HG03439 (cell line): ENCODE results near the gene IRF4.

Experiments used
- ATAC-seq: cut with Tn5 transposase; IDR thresholded peaks from one replicate; pipeline ENCODE4 v1.9.1; 2021; ENCODE audit warnings: mild to moderate bottlenecking, moderate library complexity; ENCODE audit not compliant: unreplicated experiment

IRF4 gene

GRCh38 chr6:436308-437036 lies 44.9 kb downstream of the IRF4 start:
- ATAC-seq, result no peak

- no peak for ATAC-seq
Measured at GRCh38 chr6:437037-437392, 45.5 kb downstream of the IRF4 start.

DNA sequence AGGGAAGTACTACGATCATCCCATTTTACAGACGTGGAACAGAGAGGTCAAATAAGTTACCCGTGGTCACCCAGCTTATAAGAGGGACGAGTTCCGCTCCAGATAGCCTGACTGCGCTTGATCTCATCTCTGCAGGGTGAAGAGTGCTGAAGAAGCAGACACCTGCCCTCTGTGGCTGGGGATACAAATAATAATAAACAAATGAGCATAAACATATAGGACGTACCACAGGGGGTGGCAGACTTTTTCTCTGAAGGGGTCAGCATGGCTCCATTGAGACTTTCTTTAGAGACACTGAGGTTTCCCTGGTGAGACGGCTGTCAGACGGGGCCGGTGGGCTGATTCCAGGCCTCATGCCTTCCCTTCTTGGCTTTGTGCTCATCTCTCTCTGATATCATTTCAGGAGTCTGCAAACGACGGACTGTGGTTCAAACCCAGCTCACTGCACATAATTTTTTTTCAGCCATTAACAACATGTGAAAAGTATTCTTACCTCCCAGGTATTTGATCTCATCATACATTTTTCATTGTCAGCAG lies 47.1 kb downstream of the IRF4 start:
- ATAC-seq, result no peak

DNA sequence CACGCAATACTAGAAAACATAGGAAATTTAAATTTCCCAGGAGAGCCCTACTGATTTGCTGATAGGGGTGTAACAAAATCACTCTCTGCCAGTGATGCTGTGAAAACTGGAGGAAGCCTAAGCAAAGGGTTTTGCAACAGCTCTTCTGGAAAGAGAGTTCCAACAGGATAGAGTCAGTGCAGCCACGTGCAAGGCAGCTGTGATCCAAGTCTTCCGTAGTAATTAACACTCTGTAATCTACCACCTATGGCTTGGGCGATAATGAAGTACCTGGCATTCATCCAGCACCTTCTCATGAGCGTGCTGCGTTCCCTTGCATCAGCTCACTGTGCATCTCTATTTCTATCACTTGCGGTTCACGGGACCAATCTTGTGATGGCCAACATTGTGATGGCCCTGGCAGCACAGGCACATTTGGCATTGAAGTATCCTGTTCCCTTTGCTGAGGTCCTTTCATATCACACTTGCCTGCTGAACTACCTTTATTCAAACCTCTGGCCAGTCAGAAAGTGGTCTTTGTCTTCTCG lies 48.2 kb downstream of the IRF4 start:
- no peak for ATAC-seq

DNA sequence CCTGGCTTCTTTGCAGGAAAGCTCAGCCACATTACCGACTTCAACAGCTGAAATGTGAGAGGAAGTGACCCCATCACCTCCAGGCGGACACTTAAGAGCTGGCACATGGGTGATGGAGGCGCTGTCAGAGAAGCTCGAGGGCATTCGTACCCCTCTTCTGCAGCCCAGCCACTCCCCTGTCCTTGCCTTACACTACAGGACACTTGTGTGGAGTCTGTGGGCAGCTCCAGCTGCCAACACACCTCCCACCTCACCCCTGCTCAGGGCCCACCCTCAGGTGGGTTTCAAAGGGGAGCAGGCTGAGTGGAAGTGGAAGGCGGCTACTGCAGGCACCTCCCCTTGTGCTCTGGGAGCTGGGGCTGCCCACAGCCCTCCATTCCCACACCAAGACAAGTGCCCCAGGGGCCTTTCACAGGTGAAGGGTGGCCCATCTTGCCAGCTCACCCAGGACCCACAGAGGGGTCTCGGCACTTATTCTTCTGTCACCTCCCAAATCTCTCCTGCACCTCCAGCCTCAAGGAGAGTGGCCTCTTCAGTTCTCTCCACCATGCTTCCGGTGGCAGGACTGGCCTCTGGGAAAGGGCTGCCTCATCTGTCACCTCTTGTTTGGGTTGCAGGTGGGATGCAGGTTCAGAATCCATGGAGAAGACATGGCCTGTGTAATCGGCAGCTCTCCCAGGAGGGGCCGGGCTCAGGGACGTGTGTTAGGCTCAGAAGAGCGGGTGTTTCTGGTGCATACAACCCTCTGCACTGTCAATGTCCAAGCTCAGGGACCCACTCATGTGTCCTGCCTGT lies 49.8 kb downstream of the IRF4 start:
- ATAC-seq, result no peak

GRCh38 chr6:443621-444159 lies 52.1 kb downstream of the IRF4 start:
- no peak for ATAC-seq

- ATAC-seq, result no peak
Measured at GRCh38 chr6:444653-445275, 53.2 kb downstream of the IRF4 start.

GRCh38 chr6:445571-446417 lies 54.2 kb downstream of the IRF4 start:
- ATAC-seq, result no peak

DNA sequence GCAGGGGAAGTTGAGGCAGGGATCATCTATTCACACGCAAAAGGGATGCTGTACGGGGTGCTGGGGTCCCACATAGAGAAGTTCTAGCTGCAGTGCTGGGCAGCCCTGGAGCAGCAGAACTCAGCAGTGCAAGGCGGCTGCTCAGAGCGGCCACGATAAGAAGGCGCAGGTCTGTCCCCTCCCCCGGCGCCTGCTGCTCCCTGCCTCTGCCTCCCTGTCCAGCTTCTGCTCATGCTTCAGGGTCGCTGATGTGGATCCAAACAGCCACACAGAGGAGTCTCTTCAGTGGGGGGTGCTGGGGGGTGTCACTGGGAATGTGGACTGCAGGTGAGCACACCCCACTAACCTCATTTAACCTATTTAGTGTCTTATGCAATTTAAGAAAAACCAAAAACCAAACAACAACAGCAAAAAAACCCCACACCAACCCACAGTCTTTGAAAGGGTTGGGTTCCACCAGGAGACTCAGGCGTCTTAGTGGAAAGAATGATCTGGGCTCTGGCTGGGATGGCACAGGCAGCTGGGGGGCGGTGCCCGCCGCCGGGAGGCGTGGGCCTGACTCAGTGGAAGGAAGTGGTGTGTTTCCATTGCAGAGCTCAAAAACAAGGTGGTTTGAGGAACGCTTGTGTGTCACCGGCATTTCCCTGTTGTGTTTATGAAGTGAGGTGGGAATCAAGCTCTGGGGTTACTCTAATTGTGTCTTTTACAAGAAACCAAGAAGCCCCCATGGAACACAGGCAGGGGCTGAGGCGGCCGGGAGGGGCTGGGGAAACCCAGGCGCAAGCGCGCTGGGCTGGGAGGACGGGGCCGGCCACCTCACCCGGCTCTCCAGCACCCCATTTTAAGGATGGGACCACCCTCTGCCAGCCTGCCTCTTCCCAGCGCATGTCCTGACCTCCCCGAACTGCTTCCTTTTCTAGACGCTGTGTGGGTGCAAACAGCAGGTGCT lies 55.1 kb downstream of the IRF4 start:
- ATAC-seq, result no peak

DNA sequence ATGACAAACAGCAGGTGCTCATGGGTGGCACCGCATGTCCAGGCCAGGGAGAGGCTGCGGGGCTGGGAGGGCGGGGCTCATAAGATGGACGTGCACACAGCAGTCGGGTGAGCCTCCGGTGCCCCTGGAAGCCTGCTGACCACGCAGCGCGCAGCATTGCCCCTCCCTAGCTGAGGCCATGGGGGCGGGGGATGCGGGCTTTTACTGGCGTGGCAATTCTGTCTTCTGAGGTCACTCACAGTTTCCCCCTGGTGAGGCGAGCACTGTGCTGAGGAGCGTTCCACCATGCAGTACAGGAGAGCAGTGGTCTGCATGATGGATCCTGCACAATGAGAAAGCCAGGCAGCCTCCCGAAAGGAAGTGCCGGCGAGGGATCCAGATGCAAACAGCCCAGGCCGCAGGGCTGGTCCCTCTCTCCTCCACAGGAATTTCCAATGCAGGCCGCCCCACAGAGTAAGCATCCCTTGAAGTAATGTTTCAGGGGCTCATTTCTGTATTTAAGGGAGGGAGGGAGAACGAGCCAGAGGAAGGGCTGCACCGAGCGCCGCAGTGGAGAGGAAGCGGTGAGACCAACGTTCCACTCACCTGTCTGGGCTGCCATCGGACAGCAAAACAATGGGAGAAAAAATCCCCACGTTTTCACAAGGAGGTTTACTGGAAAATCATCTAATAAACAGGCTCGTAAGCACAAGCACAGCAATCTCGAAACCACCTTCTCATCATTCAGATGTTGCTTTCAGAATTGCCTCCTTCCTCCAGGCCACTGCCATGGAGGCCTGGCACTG lies 56.0 kb downstream of the IRF4 start:
- no peak for ATAC-seq

- ATAC-seq, result no peak
Measured at GRCh38 chr6:448296-449056, 56.9 kb downstream of the IRF4 start.

DNA sequence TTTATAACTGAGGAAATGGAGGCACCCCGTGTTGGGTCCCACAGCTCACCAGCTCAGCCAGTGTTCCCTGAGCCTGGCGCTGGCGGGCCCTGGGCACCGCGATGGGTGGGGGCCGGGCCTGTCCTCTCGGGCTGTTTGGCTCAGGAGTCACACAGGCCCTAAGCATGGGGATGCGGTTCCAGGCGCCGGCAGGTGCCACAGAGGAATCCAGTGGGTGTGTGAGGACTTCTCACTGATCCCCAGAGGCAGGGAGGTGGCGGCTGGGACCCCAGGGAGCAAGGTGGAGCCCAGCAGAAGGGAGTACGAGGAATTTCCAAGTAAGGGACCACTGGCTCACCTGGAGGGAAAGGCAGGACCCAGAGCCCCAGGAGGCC lies 57.5 kb downstream of the IRF4 start:
- no peak for ATAC-seq

DNA sequence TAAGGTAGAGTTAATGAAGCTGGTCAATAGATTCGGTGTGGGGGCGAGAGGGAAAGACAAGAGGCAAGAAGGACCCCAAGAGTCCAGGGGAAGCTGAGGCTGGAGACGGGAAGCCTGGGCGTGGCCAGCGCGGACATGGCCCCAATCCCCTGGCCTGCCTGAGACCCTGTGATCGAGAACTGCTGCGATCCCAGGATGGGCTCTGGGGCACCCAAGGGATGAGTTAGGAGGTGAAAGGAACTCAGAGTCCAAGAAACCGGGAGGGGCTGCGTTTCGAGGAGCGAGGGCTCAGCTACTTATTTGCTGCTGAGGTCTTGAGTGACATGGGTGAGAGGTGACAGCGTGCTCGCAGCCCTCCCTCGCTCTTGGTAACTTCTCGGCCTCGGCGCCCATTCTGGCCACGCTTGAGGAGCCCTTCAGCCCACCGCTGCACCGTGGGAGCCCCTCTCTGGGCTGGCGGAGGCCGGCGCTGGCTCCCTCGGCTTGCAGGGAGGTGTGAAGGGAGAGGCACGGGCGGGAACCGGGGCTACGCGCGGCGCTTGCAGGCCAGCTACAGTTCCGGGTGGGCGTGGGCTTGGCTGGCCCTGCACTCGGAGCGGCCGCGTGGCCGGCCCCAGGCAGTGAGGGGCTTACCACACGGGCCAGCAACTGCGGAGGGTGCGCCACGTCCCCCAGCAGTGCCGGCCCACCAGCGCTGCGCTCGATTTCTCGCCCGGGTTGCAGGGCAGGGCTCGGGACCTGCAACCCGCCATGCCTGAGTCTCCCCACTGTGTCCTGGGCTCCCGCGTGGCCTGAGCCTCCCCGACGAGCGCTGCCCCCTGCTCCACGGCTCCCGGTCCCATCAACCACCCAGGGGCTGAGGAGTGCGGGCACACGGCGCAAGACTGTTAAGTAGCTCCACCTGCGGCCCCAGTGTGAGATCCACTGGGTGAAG lies 58.2 kb downstream of the IRF4 start:
- ATAC-seq, result no peak

GRCh38 chr6:451336-451735 lies 59.8 kb downstream of the IRF4 start:
- no peak for ATAC-seq

- no peak for ATAC-seq
Measured at GRCh38 chr6:451847-452246, 60.3 kb downstream of the IRF4 start.

GRCh38 chr6:452301-453067 lies 60.9 kb downstream of the IRF4 start:
- ATAC-seq, result no peak
